Colon (tissue), 2 donors: ENCODE measurements around the gene EDDM13.
"Not testable (repeated sequence)": the region's sequence is repeated elsewhere in the genome, so short reads cannot be mapped to it uniquely, and the experiment has no call there.

Source experiments
- FAIRE-seq: peaks from 2 replicates; lab custom pipeline; 2012; peaks lifted over from hg19 to GRCh38; lab: Jason Lieb, UNC
- donor health status: control.
- donor health status: control.

Gene EDDM13

GRCh38 chr19:56295531-56296455 is 23.2 kb downstream of the EDDM13 start:
- FAIRE-seq: no peak

- no peak for FAIRE-seq
Observed at GRCh38 chr19:56297010-56297409, 24.5 kb downstream of the EDDM13 start.

- no peak for FAIRE-seq
Observed at GRCh38 chr19:56299688-56300087, 27.1 kb downstream of the EDDM13 start.

DNA sequence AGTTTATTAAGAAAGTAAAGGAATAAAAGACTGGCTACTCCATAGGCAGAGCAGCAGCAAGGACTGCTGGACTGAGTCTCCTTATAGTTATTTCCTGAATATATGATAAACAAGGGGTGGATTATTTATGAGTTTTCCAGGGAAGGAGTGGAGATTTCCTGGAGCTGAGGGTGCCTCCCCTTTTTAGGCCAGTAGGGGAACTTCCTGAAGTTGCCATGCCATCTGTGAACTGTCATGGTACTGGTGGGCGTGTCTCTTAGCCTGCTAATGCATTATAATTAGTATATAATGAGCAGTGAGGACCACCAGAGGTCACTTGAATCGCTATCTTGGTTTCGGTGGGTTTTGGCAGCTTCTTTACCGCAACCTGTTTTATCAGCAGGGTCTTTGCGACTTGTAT is 28.6 kb downstream of the EDDM13 start:
- FAIRE-seq: no peak

DNA sequence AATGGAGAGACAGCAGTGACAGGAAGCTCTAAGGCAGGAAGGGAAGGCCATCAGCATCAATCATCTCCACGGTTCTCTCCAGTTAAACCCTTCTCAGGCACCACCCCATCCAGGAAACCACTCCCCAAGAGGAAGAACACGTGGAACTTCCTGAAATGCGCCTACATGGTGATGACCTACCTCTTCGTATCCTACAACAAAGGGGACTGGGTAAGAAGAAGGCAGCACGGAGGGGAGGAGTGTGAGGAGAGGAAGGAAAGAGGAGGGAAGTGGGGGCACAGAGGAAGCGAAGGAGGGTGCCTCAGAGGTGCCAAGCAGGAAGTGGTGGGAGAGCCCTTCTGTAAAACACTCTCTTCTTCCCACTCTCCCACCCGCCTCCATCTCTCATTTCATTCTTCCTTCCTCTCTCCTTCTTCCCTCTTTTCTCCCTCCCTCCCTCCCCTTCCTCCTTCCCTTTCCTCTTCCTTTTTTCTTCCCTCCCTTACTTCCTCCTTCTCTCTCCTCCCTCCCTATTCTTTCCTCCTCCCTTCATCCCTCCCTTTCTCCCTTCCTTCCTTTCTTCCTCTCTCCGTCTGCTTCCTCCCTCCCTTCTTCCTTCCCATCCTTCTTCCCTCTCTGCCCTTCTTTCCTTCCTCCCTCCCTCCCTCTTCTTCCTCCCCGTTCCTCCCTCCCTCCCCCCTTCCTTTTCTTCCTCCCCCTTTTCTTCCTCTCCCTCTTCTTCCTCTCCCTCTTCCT is 29.5 kb downstream of the EDDM13 start:
- no peak for FAIRE-seq

DNA sequence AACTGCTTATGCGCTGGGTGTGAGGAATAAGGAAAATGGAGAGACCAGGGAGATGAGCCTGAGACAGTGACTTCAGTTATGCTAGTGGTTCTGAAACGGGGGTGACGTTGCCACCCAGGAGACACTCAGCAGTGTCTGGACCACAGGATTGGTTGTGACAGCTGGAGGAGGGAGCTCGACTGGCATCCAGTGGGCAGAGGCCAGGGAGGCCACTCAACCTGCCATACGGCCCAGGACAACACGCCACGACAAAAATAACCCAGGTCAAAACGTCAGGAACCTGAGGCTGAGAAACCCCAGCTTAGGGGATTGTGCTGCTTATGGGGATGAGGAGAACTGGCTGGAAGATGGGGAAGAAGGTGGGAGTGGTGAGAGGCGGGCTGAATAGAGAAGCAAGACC is 31.7 kb downstream of the EDDM13 start:
- FAIRE-seq: no peak

- no peak for FAIRE-seq
Observed at GRCh38 chr19:56306016-56306415, 33.5 kb downstream of the EDDM13 start.

- not testable (repeated sequence) for FAIRE-seq
Observed at GRCh38 chr19:56307062-56307461, 34.5 kb downstream of the EDDM13 start.

DNA sequence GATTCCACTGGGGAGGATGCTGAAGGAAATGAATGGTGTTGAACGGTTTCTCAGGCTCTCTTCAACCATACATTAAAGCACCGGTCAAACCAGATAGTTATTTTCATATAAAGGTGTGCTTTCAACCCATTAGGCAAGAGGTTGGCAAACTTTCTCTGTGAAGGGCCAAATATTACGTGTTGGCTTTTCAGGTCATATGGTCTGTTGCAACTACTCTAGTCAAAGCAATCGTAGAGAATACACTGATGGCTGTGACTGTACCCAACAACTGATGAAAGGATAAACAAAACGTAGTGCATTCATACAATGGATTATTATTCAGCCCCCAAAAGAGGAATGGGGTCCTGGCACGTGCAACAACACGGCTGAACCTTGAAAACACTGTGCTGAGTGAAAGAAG is 36.2 kb downstream of the EDDM13 start:
- no peak for FAIRE-seq

GRCh38 chr19:56309511-56310185 is 37.1 kb downstream of the EDDM13 start:
- FAIRE-seq: no peak

GRCh38 chr19:56310462-56310861 is 37.9 kb downstream of the EDDM13 start:
- no peak for FAIRE-seq

- FAIRE-seq: no peak
Observed at GRCh38 chr19:56312342-56312741, 39.8 kb downstream of the EDDM13 start.

DNA sequence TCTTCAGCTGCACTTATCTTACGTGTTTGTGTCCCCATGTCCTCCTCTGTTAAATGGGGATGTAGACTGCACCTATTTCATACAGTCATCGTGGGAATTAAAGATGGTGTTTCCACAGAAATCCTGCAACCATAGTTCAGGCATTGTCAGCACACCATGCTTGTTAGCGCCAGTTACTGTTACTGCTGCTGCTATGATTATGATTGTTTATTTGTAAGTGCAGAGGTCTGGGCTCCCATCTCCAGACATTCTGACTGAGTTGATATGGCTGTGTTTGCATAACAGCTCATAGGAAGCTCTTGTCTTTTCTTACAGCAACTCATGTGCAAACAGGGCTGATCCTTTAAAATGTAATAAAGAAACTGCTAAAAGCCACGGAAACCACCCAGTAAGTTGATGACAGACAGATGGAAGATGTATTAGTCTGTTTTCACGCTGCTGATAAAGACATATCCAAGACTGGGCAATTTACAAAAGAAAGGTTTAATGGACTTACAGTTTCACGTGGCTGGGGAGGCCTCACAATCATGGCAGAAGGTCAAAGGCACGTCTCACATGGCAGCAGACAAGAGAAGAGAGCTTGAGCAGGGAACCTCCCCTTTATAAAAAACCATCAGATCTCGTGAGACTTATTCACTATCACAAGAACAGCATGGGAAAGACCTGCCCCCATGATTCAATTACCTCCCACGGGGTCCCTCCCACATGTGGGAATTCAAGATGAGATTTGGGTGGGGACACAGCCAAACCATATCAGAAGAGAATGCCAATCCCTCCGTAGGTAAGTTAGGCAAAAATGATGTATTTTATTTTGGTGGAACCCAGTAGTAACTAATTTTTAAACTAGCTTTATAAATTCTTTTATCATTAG is 40.5 kb downstream of the EDDM13 start:
- FAIRE-seq: no peak

- no peak for FAIRE-seq
Observed at GRCh38 chr19:56314018-56314380, 41.5 kb downstream of the EDDM13 start.

DNA sequence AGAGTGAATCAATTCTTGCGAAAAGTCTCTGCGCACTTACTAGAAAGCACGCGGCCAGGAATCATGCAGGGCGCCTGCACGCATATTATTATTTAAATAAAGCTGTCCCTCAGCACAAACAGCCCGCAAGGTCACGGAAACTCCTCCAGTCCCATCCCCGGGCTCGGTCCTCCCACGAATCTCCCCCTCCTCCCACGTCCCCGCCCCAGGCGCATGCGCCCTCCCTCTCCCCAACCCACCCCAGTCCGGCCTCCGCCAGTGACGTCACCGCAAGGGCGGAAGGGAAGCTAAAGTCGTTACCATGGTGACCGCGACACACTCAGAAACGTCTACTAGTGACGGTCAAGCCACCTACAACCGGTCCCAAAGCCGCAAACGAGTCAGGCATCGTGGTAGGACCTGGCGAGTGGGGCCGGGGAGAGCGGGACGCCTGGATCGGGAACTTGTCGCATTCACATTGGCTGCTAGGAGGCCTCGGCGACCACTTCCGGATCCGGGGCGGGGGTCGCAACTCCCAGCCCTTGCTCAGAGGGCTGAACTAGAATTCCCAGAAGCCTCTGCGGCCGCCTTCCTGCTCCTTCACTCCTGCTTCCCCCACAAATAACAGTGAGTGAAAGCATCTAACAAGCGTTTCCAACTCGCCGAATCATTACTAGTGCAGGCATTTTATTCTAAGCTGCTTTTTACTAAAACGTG is 42.0 kb downstream of the EDDM13 start, which contains the start of gene ZSCAN5A:
TSS of gene ZSCAN5A (minus strand) at position 459 of the 696 bp plus-strand sequence. CDS start 89,793 bp downstream, outside the sequence.
- FAIRE-seq: no peak

- peak; percentile 55 for FAIRE-seq
Observed at GRCh38 chr19:56315077-56315828, 42.7 kb downstream of the EDDM13 start.

GRCh38 chr19:56316728-56317127 is 44.2 kb downstream of the EDDM13 start:
- no peak for FAIRE-seq

GRCh38 chr19:56317749-56318148 is 45.2 kb downstream of the EDDM13 start:
- no peak for FAIRE-seq

GRCh38 chr19:56319991-56320390 is 47.4 kb downstream of the EDDM13 start:
- FAIRE-seq: no peak

DNA sequence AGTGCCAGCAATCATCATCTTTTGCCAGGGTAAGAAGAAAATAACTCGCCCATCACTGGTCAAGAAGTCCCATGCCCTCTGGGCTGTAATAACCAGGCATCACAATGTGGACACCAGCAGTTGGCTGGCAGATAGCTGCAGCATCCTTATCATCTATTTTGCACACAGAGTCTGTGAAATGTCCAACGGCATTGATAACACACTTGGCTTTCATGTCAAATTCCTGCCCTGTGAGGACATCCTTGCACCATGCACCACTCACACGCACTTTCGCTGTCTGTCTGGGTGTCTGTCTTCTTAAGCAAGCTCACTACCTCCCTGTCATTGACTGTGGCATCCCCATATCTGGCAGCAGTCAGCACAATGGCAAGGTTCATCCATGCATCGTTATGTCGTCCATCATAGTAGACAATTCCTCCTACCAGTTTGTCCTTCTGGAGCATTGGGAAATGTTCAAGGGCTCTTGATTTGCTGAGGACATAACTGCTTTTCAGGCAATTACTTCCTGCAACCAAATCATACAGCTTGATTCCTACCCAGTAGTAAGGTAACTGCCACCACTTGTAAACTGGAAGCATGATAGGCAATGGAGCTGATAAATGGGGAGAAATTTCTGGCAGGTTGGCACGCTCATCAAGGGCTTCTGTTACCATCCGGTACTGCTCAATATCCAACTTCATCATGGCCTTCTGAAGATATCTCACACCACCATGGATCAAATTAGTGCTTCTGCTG is 48.9 kb downstream of the EDDM13 start:
- FAIRE-seq: no peak
